C1 segment of cervical spinal cord (tissue), 14 donors: ENCODE data around the gene CEBPZ.
"Not testable (repeated sequence)": the region's sequence is repeated elsewhere in the genome, so short reads cannot be mapped to it uniquely, and the experiment has no call there.

ENCODE experiments used
- DNase-seq, 14 donors: peaks; one replicate each; lab custom pipeline; 2025; lab: John Stamatoyannopoulos, UW

CEBPZ gene

DNA sequence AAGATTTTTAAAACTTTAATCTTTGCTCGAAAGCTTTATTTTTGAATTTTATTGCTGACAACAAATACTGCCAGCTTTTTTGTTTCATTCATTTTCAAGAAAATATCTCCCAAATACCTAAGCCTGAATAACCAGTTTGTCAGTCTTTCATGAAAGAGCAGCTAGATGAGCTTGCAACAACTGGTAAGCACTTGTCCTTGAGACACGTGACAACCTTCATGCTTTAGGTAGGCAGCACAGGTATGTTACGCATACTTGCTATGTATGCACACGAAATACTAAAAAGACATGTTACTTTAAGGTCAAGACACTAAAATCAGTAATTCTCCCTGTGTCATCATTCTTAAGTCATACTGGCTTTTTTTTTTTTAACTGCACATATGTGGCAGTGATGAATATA, 12.3 kb downstream of the CEBPZ start:
- no peak for DNase-seq

GRCh38 chr2:37215250-37215649, 16.1 kb downstream of the CEBPZ start:
- no peak for DNase-seq

- no peak for DNase-seq
These were observed 19.5 kb downstream of the CEBPZ start for GRCh38 chr2:37211939-37212338.

GRCh38 chr2:37211212-37211611, 20.2 kb downstream of the CEBPZ start:
- DNase-seq, result no peak

- not testable (repeated sequence) for DNase-seq
These were observed 24.6 kb downstream of the CEBPZ start for GRCh38 chr2:37206760-37207159.

- no peak for DNase-seq
These were observed 25.6 kb downstream of the CEBPZ start for GRCh38 chr2:37205689-37206341.

GRCh38 chr2:37205071-37205661, 26.2 kb downstream of the CEBPZ start:
- not testable (repeated sequence) for DNase-seq

DNA sequence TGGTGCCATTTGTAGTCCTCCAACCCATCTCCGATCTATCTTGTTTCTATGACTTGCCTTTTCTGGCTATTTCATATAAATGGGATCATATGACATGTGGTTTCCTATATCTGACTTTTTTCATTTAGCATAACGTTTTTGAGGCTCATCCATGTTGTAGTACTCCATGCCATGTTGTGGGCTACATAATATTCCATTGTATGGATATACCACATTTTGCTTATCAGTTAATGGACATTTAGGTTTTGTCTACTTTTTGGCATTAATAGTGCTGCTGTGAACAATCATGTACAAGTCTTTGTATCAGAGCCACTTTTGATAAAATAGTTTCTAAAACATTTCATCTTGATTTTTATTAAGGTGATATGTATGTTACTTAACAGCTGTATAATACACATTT, 27.7 kb downstream of the CEBPZ start:
- no peak for DNase-seq

DNA sequence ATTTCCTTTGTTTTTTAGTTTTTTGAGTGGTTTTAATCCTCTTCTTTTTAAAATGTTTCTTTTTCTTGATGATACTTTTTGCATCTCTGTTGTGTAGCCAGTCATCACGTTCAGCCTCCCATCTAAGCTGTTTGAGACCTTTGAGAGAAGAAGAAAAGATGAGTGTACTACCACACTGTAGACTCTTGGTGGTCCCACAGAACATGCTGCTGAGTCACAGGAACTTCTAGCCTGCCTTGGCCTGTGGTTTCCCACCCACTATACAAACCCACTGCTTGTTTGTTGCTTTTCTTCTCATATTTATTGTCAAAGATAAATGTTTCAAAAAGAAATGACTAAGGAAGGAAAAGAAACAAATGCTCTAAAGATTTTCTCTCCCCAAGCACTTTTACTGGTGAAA, 29.6 kb downstream of the CEBPZ start:
- DNase-seq, result no peak

DNA sequence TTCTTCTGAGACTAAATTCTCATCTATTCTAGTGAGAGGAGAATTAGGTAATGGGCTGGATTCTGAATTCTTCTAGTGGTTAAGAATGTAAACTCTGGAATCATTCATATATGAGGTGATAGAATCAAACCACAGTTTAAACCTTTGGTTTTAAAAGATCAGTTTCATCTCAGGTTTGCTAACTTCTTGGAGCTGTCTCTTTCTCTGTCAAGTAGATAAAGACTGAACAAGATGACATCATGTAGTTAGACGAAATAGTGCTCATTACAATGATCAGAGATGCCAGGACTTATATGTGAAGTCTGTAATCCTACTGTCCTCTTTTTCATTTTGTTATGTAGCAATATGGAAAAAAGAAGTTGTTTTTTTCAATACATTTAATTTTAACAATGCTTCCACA, 30.2 kb downstream of the CEBPZ start:
- DNase-seq, result no peak

GRCh38 chr2:37198681-37199065, 32.7 kb downstream of the CEBPZ start:
- DNase-seq, result no peak

GRCh38 chr2:37196320-37197195, 34.8 kb downstream of the CEBPZ start, which contains the start of gene CEBPZOS:
Gene CEBPZOS (plus strand): TSS chr2:37196496. CDS start chr2:37199705, 3,209 bp downstream.
- peak; percentile 28 to 94 (median 78) for DNase-seq

- DNase-seq, result peak in 1 of 14 donors; percentile 29
These were observed 35.5 kb downstream of the CEBPZ start for GRCh38 chr2:37195862-37196319.

DNA sequence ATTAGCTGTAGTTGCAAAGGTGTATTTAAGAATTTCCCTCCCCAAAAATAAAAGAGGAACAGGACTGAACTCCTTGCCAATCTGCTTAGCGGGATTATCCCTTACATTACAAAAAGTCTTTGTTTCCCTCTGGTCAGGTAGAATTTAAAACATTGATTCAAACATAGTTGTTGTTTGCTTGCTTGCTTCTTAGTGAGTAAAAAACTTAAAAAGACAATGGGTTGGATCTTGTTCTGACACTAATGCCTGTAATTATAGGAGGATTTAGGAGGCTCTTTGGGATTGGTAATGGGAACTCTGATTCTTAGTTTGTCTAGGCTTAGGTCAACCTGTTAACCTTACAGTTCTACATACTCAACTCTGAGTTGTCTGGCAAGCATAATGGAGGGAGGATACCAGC, 38.8 kb downstream of the CEBPZ start:
- no peak for DNase-seq

DNA sequence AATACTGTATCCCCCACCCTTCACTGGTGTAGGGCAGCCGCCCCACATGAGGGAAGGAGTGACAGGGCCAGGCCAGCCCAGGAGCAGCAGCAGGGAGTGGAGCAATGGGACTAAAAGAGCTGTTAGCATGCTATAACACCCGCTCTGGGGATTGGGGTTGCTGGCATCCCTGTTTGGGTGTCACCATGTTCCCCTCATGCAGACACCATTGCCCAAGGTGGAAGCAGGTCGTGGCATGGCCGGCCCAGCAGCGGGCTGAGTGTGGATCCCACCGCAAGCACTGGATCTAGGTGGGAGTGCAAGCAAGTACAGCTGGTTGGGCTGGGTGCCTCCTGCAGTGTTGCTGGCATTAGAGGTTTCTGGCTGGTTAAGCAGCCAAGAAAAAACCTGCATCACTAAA, 39.6 kb downstream of the CEBPZ start:
- no peak for DNase-seq

GRCh38 chr2:37191253-37191652, 40.1 kb downstream of the CEBPZ start:
- no peak for DNase-seq

GRCh38 chr2:37190290-37190689, 41.1 kb downstream of the CEBPZ start:
- DNase-seq, result no peak

GRCh38 chr2:37189452-37190153, 41.8 kb downstream of the CEBPZ start:
- DNase-seq, result peak in 2 of 14 donors; percentile 40 to 41

GRCh38 chr2:37188570-37188969, 42.8 kb downstream of the CEBPZ start, which contains the start of gene SULT6B1:
Gene SULT6B1 (minus strand): TSS chr2:37188670. CDS start chr2:37188640, 30 bp downstream.
- no peak for DNase-seq

- DNase-seq, result no peak
These were observed 49.4 kb downstream of the CEBPZ start for GRCh38 chr2:37181726-37182684.
